GM12891 (cell line): ENCODE measurements around the gene DNAJC9.

Source experiments
- POLR2A ChIP-seq: IDR thresholded peaks from 2 replicates; pipeline ENCODE4 v1.6.1; 2011; ENCODE audit warnings: low read depth, low read length, control low read depth
- POLR2AphosphoS5 ChIP-seq: IDR thresholded peaks from 2 replicates; pipeline ENCODE4 v1.6.1; 2011; ENCODE audit warnings: low read depth, low read length, control low read depth

DNA sequence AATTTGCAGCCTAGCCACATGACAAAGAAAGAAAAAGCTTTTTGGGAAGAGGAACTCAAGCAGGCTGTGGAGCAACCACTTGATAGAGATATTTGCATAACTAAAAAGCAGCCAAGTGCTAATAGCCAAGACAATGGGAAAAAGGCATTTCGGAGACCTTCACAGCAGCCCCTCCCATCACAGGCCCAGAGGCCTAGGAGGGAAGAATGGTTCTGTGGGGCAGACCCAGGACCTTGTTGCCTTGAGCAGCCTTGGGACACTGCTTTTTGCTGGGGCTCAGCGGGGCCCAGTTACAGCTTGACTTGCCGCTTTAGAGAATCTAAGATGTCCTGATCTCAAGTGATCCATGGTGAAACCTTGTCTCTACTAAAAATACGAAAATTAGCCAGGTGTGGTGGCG is 40.7 kb downstream of the DNAJC9 start:
- TF ChIP-seq POLR2A (no peak), POLR2AphosphoS5 (no peak)
